ENCODE results near the gene GRB2. TPM values are rescaled to one million over a fixed set of nuclear protein-coding genes. Genes with fewer than 3 reads are reported as not detected.
"Not testable (repeated sequence)": the region's sequence is repeated elsewhere in the genome, so short reads cannot be mapped to it uniquely, and the experiment has no call there.

GRB2 gene
- total RNA-seq, 1 experiment from 2014 or later: 106 TPM

DNA sequence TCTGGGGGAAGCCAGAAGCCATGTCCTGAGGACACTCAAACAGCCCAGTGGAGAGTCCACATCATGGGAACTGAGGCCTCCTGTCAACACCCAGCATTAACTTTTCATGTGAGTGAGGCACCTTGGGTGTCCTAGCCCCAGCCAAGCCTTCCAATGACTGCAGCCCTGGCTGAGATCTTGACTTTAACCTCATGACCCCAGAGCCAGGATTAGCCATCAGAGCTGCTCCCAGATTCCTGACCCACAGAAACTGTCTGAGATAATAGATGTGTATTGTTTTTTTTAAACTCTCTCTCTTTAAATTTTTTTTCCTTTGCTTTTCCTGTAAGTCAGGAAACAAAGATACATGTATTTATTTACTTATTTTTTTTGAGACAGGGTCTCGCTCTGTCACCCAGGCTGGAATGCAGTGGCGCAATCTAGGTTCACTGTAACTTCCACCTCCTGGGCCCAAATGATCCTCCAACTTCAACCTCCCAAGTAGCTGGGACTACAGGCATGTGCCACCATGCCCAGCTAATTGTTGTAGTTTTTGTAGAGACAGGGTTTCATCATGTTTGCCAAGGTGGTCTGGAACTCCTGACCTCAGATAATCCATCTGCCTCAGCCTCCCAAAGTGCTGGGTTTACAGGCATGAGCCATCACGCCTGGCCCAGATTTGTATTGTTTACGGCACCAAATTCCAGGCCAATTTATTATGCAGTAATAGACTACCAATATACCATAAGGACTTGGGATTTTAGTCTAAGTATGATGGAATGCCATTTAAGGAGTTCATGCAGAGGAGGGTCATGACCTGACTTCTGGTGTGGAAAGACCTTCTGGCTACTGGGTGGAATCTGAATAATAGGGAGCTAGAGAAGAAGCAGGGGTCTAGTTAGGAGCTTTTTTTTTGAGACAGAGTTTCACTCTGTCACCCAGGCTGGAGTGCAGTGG, 37.0 kb upstream of the GRB2 start:
- Histone ChIP-seq H3K4me2 (ENCODE audit: low read depth, low read length, poor library complexity, severe bottlenecking) (no peak overlapping the region), H3K36me3 (ENCODE audit: insufficient read depth, low read length) (no peaks in the 10 kb centered on the region), H3K27ac (ENCODE audit: low read length) (no peak overlapping the region), H3K9me3 (ENCODE audit: low read length) (no peaks in the 10 kb centered on the region), H3K79me2 (ENCODE audit: low read length) (no peaks in the 10 kb centered on the region), H3K9ac (ENCODE audit: low read length) (no peak overlapping the region), H2AFZ (ENCODE audit: low read length) (no peak overlapping the region), H3K4me1 (ENCODE audit: low read length) (no peaks in the 10 kb centered on the region), H3K4me3 (ENCODE audit: low read length) (no peak overlapping the region), H3K9me2 (replicated peaks; ENCODE audit: insufficient read depth, low read length) (no peaks in the 10 kb centered on the region), H3K27me3 (ENCODE audit: low read length) (no peaks in the 10 kb centered on the region), H4K20me1 (ENCODE audit: insufficient read depth, low read depth, low read length) (no peaks in the 10 kb centered on the region)
- no peak for DNase-seq

DNA sequence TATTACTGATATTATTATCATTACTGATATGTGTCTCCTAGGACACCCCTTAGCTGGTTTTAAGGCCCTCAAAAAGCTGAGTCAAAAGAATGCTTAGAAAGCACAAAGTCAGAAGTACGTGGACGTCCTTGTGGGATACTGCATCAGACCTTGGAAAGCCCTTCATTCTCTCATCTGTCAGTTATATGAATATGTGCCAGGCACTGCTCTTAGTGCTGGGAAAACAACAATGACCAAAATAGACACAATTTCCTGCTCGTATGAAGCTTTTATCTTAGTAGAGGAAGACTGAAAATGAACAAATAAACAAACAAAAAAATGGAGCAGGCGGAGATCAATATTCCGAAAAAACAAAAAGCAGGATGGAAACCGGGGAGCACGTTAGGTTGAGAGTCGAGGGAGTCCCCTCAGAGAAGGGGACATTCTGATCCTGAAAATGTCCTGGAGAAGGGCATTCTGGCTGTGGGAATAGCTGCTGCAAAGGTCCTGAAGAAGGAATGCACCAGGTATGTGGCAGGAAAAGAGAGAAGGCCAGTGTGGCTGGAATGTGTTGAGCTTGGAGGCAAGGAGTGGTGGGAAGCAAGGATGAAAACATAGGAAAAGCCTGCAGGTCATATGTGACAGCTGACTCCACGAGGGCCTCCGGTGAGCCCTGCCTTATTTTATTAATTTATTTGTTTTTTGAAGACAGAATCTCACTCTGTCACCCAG, 35.4 kb upstream of the GRB2 start:
- Histone ChIP-seq H2AFZ (ENCODE audit: low read length) (no peak overlapping the region), H3K79me2 (ENCODE audit: low read length) (no peaks in the 10 kb centered on the region), H4K20me1 (ENCODE audit: insufficient read depth, low read depth, low read length) (no peaks in the 10 kb centered on the region), H3K9me2 (replicated peaks; ENCODE audit: insufficient read depth, low read length) (no peaks in the 10 kb centered on the region), H3K36me3 (ENCODE audit: insufficient read depth, low read length) (no peaks in the 10 kb centered on the region), H3K4me2 (ENCODE audit: low read depth, low read length, poor library complexity, severe bottlenecking) (no peak overlapping the region), H3K9me3 (ENCODE audit: low read length) (no peaks in the 10 kb centered on the region), H3K9ac (ENCODE audit: low read length) (no peak overlapping the region), H3K4me3 (ENCODE audit: low read length) (no peak overlapping the region), H3K27ac (ENCODE audit: low read length) (no peak overlapping the region), H3K27me3 (ENCODE audit: low read length) (no peaks in the 10 kb centered on the region), H3K4me1 (ENCODE audit: low read length) (no peaks in the 10 kb centered on the region)
- DNase-seq: no peak

DNA sequence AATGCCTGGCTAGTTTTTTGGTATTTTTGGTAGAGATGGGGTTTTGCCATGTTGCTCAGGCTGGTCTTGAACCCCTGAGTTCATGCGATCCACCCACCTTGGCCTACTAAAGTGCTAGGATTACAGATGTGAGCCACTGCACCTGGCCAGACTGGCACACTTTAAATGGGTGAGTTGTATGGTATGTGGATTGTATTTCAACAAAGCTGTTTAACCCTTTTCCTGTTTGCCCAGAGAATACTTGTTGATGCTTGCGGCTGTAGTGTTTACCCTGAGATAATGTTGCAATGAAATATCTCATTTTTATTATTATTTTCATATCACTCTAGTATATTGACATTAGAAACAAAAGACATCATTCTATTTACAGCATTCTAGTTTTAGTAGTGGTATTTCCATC, 33.8 kb upstream of the GRB2 start:
- H3K79me2 ChIP-seq (ENCODE audit: low read length): no peaks in the 10 kb centered on the region
- H3K36me3 ChIP-seq (ENCODE audit: insufficient read depth, low read length): no peaks in the 10 kb centered on the region
- no peaks in the 10 kb centered on the region for H3K9me3 ChIP-seq (ENCODE audit: low read length)
- H3K27ac ChIP-seq (ENCODE audit: low read length): no peak overlapping the region
- H3K27me3 ChIP-seq (ENCODE audit: low read length): no peaks in the 10 kb centered on the region
- H3K4me1 ChIP-seq (ENCODE audit: low read length): no peaks in the 10 kb centered on the region
- no peaks in the 10 kb centered on the region for H3K9me2 ChIP-seq (replicated peaks; ENCODE audit: insufficient read depth, low read length)
- no peak overlapping the region for H3K4me2 ChIP-seq (ENCODE audit: low read depth, low read length, poor library complexity, severe bottlenecking)
- H2AFZ ChIP-seq (ENCODE audit: low read length): no peak overlapping the region
- no peak for DNase-seq
- H4K20me1 ChIP-seq (ENCODE audit: insufficient read depth, low read depth, low read length): no peaks in the 10 kb centered on the region
- no peak overlapping the region for H3K9ac ChIP-seq (ENCODE audit: low read length)
- no peak overlapping the region for H3K4me3 ChIP-seq (ENCODE audit: low read length)

DNA sequence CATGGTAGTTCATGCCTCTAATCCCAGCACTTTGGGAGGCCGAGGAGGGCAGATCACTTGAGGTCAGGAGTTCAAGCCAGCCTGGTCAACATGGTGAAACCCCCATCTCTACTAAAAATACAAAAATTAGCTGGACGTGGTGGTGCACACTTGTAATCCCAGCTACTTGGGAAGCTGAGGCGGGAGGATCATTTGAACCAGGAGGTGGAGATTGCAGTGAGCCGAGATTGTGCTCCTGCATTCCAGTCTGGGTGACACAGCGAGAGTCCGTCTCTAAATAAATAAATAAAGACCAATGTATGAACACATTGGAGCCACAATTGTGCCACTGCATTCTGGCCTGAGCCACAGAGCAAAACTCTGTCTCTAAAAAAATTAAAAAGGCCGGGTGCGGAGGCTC, 31.9 kb upstream of the GRB2 start:
- H3K79me2 ChIP-seq (ENCODE audit: low read length); H3K9me2 ChIP-seq (replicated peaks; ENCODE audit: insufficient read depth, low read length); H3K4me1 ChIP-seq (ENCODE audit: low read length); H2AFZ ChIP-seq (ENCODE audit: low read length); H3K4me2 ChIP-seq (ENCODE audit: low read depth, low read length, poor library complexity, severe bottlenecking); H3K9me3 ChIP-seq (ENCODE audit: low read length); H3K9ac ChIP-seq (ENCODE audit: low read length); H4K20me1 ChIP-seq (ENCODE audit: insufficient read depth, low read depth, low read length); H3K36me3 ChIP-seq (ENCODE audit: insufficient read depth, low read length); H3K27ac ChIP-seq (ENCODE audit: low read length); H3K4me3 ChIP-seq (ENCODE audit: low read length); DNase-seq; H3K27me3 ChIP-seq (ENCODE audit: low read length): not testable (repeated sequence)

DNA sequence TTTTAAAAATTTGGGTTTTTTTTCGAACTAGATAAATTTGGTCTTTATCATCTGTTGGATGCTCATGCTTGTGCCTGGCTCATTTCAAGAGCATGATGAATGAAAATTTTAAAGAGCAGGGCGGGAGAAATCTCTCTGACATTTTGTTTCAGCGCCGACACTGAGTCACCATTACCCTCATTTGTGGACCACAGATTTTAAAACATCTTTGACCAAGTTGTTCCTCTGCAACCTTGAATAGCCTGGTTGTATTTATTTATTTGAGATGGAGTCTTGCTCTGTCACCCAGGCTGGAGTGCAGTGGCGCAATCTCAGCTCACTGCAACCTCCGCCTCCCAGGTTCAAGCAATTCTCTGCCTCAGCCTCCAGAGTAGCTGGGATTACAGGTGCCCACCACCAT, 29.0 kb upstream of the GRB2 start:
- H3K9me2 ChIP-seq (replicated peaks; ENCODE audit: insufficient read depth, low read length); H3K36me3 ChIP-seq (ENCODE audit: insufficient read depth, low read length); H3K79me2 ChIP-seq (ENCODE audit: low read length); H3K4me3 ChIP-seq (ENCODE audit: low read length); DNase-seq; H3K27me3 ChIP-seq (ENCODE audit: low read length); H3K4me1 ChIP-seq (ENCODE audit: low read length); H3K9ac ChIP-seq (ENCODE audit: low read length); H2AFZ ChIP-seq (ENCODE audit: low read length); H4K20me1 ChIP-seq (ENCODE audit: insufficient read depth, low read depth, low read length); H3K27ac ChIP-seq (ENCODE audit: low read length); H3K4me2 ChIP-seq (ENCODE audit: low read depth, low read length, poor library complexity, severe bottlenecking); H3K9me3 ChIP-seq (ENCODE audit: low read length): not testable (repeated sequence)

DNA sequence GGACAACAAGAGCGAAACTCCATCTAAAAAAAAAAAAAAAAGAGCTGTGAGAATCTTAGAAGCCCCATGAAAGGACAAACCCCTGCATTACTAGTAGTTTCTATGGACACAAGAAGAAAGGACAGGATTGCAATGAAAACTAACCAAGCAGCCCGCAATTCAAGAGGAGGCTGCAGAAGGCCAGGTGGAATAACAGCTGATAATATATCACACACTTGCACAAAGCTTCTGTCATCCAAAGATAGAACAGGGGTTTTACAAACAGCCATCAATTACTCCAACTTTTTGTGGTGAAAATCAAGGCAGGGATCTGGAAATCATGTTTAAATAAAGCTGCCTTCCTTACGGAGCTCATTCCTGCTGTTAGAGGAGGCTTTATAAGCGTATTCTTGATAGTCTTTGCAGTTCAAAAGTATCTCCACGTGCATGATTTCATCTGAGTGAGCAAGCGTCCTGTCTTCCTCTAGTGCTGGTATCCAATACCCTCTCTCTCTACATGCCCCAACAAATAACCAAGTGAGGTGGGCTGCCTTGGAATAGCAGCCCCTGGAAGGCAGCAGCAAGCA, 27.8 kb upstream of the GRB2 start:
- no peak for DNase-seq
- H3K79me2 ChIP-seq (ENCODE audit: low read length): no peaks in the 10 kb centered on the region
- H3K36me3 ChIP-seq (ENCODE audit: insufficient read depth, low read length): no peaks in the 10 kb centered on the region
- H3K9me2 ChIP-seq (replicated peaks; ENCODE audit: insufficient read depth, low read length): no peaks in the 10 kb centered on the region
- no peak overlapping the region for H3K9ac ChIP-seq (ENCODE audit: low read length)
- H3K4me1 ChIP-seq (ENCODE audit: low read length): no peaks in the 10 kb centered on the region
- H3K27ac ChIP-seq (ENCODE audit: low read length): no peak overlapping the region
- H2AFZ ChIP-seq (ENCODE audit: low read length): no peak overlapping the region
- H3K27me3 ChIP-seq (ENCODE audit: low read length): no peaks in the 10 kb centered on the region
- H3K9me3 ChIP-seq (ENCODE audit: low read length): no peaks in the 10 kb centered on the region
- no peak overlapping the region for H3K4me2 ChIP-seq (ENCODE audit: low read depth, low read length, poor library complexity, severe bottlenecking)
- no peak overlapping the region for H3K4me3 ChIP-seq (ENCODE audit: low read length)
- H4K20me1 ChIP-seq (ENCODE audit: insufficient read depth, low read depth, low read length): no peaks in the 10 kb centered on the region

DNA sequence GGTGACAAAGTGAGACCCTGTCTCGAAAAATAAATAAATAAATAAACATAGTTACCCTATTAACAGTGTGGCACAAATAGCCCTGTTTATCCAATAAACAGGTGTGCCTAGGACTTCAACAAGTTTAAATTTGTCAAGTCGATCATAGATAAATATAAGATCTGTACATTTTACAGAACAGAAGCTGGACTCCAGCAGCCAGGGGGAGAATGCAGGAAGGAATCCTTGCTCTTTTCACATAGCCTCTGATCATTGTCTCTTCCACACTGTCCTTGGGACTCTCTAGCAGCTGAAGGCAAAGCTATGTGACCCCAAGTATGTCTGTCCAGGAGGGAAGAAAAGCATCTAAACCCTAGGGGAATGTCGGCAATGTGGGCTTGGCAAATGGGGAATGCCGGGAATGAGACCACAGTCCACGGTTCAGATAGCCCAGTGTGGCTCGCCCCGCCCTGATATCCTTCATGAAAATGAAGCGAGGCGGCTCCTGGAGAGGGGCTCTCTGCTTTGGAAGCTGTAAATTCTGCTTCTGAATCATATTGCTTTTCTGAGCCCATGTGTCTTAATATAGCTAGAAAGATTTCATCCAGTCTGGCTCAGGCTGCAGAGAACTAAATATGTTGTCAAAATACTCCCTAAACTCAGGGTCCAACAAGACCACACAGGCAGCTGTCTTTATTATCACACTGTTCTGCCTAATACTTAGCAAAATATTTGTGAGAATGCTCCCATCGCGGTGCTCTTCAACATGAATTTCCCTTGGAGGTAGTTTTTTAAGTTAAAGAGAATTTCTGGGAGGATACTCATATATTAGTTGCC, 24.9 kb upstream of the GRB2 start:
- no peak for DNase-seq
- H3K4me1 ChIP-seq (ENCODE audit: low read length): no peaks in the 10 kb centered on the region
- no peak overlapping the region for H2AFZ ChIP-seq (ENCODE audit: low read length)
- no peak overlapping the region for H3K27ac ChIP-seq (ENCODE audit: low read length)
- no peaks in the 10 kb centered on the region for H3K36me3 ChIP-seq (ENCODE audit: insufficient read depth, low read length)
- no peaks in the 10 kb centered on the region for H3K27me3 ChIP-seq (ENCODE audit: low read length)
- no peak overlapping the region for H3K9ac ChIP-seq (ENCODE audit: low read length)
- H3K4me2 ChIP-seq (ENCODE audit: low read depth, low read length, poor library complexity, severe bottlenecking): no peak overlapping the region
- H4K20me1 ChIP-seq (ENCODE audit: insufficient read depth, low read depth, low read length): no peaks in the 10 kb centered on the region
- H3K79me2 ChIP-seq (ENCODE audit: low read length): no peaks in the 10 kb centered on the region
- H3K9me2 ChIP-seq (replicated peaks; ENCODE audit: insufficient read depth, low read length): no peaks in the 10 kb centered on the region
- no peaks in the 10 kb centered on the region for H3K9me3 ChIP-seq (ENCODE audit: low read length)
- H3K4me3 ChIP-seq (ENCODE audit: low read length): no peak overlapping the region

All from Karpas-422 (cell line).